ENCODE results near the gene MYOG. TPM values are rescaled to one million over a fixed set of nuclear protein-coding genes. Genes with fewer than 3 reads are reported as not detected.

MYOG gene
- total and polyA plus RNA-seq, 2 of the 4 experiments (the other 2 are of a cell fraction), result not detected

DNA sequence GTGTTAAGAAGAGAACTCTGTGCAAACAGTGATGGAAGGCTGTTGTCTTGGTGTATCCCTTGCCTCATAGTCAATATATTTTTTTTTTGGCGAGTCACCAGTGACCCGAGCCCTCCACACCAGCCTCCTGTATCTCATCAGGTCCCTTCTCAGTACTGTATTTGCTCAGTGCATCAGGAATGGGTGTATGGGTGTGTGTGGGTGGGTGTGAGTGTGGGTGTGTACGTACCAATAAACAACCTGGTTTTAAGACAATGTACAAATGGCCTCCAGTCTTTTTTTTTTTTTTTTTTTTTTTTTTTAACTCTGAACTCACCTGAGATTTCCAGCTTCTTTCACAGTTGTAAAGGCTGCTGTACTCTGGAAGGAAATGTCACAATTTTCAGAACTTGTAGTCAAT, 7.3 kb downstream of the MYOG start:
- dilution Hi-C loops (cut with HindIII; ENCODE audit: low sequenced_read_pairs, unreplicated experiment), result no loop called here

More for the DNA sequence above, 7.3 kb downstream of the MYOG start:
- Histone ChIP-seq H3K56ac (ENCODE audit: extremely low read depth, insufficient read depth, low read length) (no peak overlapping the region), H2BK20ac (ENCODE audit: low read depth, low read length) (no peak overlapping the region), H3K4me1 (ENCODE audit: control insufficient read depth, insufficient read depth, low read length) (no peaks in the 10 kb centered on the region), H4K91ac (ENCODE audit: insufficient read depth, low read depth, low read length) (no peak overlapping the region), H3K4me2 (ENCODE audit: low read depth, low read length) (no peak overlapping the region), H3K9me1 (ENCODE audit: insufficient read depth, low read length) (no peaks in the 10 kb centered on the region), H2AK9ac (replicated peaks; ENCODE audit: low read depth, low read length, poor library complexity) (no peak overlapping the region), H3K14ac (replicated peaks; ENCODE audit: low read depth, low read length) (no peak overlapping the region), H2BK5ac (ENCODE audit: low read depth, low read length, poor library complexity, severe bottlenecking) (no peak overlapping the region), H4K8ac (ENCODE audit: low read depth in 2 of 2, low read length in 2 of 2) (no peak overlapping the region), H3K23ac (ENCODE audit: low read depth, low read length) (no peak overlapping the region), H4K5ac (ENCODE audit: low read depth, low read length) (no peak overlapping the region), H3K27me3 (ENCODE audit: control insufficient read depth, insufficient read depth, low read length) (peaks cover 46% of the 10 kb centered on the region; the same call in 1 of the 2 replicates), H3K4ac (ENCODE audit: low read depth, low read length) (no peak overlapping the region), H2AFZ (replicated peaks; ENCODE audit: low read length, poor library complexity) (no peak overlapping the region), H2BK120ac (ENCODE audit: low read depth, low read length) (no peak overlapping the region), H3K18ac (ENCODE audit: low read depth, low read length) (no peak overlapping the region), H2AK5ac (ENCODE audit: low read depth, low read length) (no peak overlapping the region), H3K27ac (ENCODE audit: insufficient read depth, low read length) (no peak overlapping the region), H4K20me1 (ENCODE audit: insufficient read depth, low read length) (no peaks in the 10 kb centered on the region), H2BK15ac (ENCODE audit: low read depth, low read length) (no peak overlapping the region), H3K9ac (ENCODE audit: low read depth, low read length) (no peak overlapping the region), H3K36me3 (ENCODE audit: control insufficient read depth, insufficient read depth, low read length) (peaks cover 4% of the 10 kb centered on the region), H3K4me3 (ENCODE audit: insufficient read depth, low read depth, low read length) (no peak overlapping the region), H3K79me1 (ENCODE audit: low read depth in 1 of 2, low read length in 2 of 2) (no peaks in the 10 kb centered on the region), H3K9me3 (ENCODE audit: control insufficient read depth, insufficient read depth, low read length) (no peaks in the 10 kb centered on the region)
- ChIA-PET POLR2A (ENCODE audit: unreplicated experiment) (no interaction called here), CTCF (no interaction called here)
- DNase-seq, result no peak
- in situ Hi-C loops (cut with MboI; ENCODE audit: low sequenced_read_pairs), result no loop called here
- WGBS, 2 experiments (ENCODE audit: extremely low coverage in 2 of 2, insufficient read length in 1 of 2), result no CpG with 5 or more reads among the region's 3 CpGs
- TF ChIP-seq MAFK (IDR thresholded peaks at IDR 0.05; ENCODE audit: low read depth, low read length) (no peak), POLR2A (IDR thresholded peaks at IDR 0.05; ENCODE audit: low read depth, low read length) (no peak), FOS (IDR thresholded peaks at IDR 0.05; ENCODE audit: low read depth, low read length) (no peak), CHD1 (IDR thresholded peaks at IDR 0.05; ENCODE audit: low read depth, low read length) (no peak), SMC3 (IDR thresholded peaks at IDR 0.05; ENCODE audit: low read depth, low read length) (no peak), BHLHE40 (IDR thresholded peaks at IDR 0.05; ENCODE audit: low read depth, low read length) (no peak), NFE2L2 (IDR thresholded peaks at IDR 0.05; ENCODE audit: low read depth, low read length) (no peak), RAD21 (IDR thresholded peaks at IDR 0.05; ENCODE audit: low read length) (no peak), MAZ (IDR thresholded peaks at IDR 0.05; ENCODE audit: borderline replicate concordance, low read depth, low read length) (no peak), RCOR1 (IDR thresholded peaks at IDR 0.05; ENCODE audit: insufficient replicate concordance, low read length) (no peak), RFX5 (IDR thresholded peaks at IDR 0.05; ENCODE audit: low read depth, low read length) (no peak), MXI1 (IDR thresholded peaks at IDR 0.05; ENCODE audit: borderline replicate concordance, low read depth, low read length) (no peak), CEBPB (IDR thresholded peaks at IDR 0.05; ENCODE audit: low read depth, low read length) (no peak)
- TF ChIP-seq, protein P1, sequence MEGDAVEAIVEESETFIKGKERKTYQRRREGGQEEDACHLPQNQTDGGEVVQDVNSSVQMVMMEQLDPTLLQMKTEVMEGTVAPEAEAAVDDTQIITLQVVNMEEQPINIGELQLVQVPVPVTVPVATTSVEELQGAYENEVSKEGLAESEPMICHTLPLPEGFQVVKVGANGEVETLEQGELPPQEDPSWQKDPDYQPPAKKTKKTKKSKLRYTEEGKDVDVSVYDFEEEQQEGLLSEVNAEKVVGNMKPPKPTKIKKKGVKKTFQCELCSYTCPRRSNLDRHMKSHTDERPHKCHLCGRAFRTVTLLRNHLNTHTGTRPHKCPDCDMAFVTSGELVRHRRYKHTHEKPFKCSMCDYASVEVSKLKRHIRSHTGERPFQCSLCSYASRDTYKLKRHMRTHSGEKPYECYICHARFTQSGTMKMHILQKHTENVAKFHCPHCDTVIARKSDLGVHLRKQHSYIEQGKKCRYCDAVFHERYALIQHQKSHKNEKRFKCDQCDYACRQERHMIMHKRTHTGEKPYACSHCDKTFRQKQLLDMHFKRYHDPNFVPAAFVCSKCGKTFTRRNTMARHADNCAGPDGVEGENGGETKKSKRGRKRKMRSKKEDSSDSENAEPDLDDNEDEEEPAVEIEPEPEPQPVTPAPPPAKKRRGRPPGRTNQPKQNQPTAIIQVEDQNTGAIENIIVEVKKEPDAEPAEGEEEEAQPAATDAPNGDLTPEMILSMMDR (conservative IDR thresholded peaks at IDR 0.05; ENCODE audit: low read depth, low read length), result no peak
- TF ChIP-seq, protein P2, sequence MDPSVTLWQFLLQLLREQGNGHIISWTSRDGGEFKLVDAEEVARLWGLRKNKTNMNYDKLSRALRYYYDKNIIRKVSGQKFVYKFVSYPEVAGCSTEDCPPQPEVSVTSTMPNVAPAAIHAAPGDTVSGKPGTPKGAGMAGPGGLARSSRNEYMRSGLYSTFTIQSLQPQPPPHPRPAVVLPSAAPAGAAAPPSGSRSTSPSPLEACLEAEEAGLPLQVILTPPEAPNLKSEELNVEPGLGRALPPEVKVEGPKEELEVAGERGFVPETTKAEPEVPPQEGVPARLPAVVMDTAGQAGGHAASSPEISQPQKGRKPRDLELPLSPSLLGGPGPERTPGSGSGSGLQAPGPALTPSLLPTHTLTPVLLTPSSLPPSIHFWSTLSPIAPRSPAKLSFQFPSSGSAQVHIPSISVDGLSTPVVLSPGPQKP (IDR thresholded peaks at IDR 0.05; ENCODE audit: borderline replicate concordance, low read depth, low read length), result no peak
- TF ChIP-seq, protein P3, sequence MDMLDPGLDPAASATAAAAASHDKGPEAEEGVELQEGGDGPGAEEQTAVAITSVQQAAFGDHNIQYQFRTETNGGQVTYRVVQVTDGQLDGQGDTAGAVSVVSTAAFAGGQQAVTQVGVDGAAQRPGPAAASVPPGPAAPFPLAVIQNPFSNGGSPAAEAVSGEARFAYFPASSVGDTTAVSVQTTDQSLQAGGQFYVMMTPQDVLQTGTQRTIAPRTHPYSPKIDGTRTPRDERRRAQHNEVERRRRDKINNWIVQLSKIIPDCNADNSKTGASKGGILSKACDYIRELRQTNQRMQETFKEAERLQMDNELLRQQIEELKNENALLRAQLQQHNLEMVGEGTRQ (IDR thresholded peaks at IDR 0.05; ENCODE audit: low read depth, low read length), result no peak
- no TSS peak for BruUV-seq (replicated peaks)
- intact Hi-C loops (cut with micrococcal nuclease), result no loop called here
- ATAC-seq (ENCODE audit: low read depth), result no peak

Data from IMR-90 (cell line).